T-helper 2 cell (primary cell): ENCODE data around the gene IFFO2.

Experiments
- DNase-seq, 5 experiments: peaks; one replicate each; pipeline versions ENCODE4 v3.0.0 to v3.0.0-alpha.2; 2012 to 2022
- total RNA-seq, 2 donors: gene quantifications; one replicate each; lab custom pipeline; 2026; lab: John Stamatoyannopoulos, UW

Gene IFFO2
- total RNA-seq, result 193 to 473 reads per million in 2 donors

- DNase-seq, result peak; percentile 94 to 100 (median 98)
Observed at GRCh38 chr1:18956193-18957135, at the start of gene IFFO2. IFFO2 (minus strand) TSS chr1:18956676; CDS start chr1:18956332, 344 bp downstream.

- DNase-seq, result no peak
Observed at GRCh38 chr1:19006000-19006399, 49.5 kb upstream of the IFFO2 start.

GRCh38 chr1:19003371-19004290 lies 47.2 kb upstream of the IFFO2 start:
- peak in 1 of 5 experiments; percentile 75 for DNase-seq

GRCh38 chr1:19000065-19000464 lies 43.6 kb upstream of the IFFO2 start:
- DNase-seq, result no peak

- DNase-seq, result no peak
Observed at GRCh38 chr1:18999359-18999758, 42.9 kb upstream of the IFFO2 start.

GRCh38 chr1:18998016-18998724 lies 41.7 kb upstream of the IFFO2 start:
- no peak for DNase-seq

- DNase-seq, result no peak
Observed at GRCh38 chr1:18997508-18997907, 41.0 kb upstream of the IFFO2 start.

- peak in 1 of 5 experiments; percentile 63 for DNase-seq
Observed at GRCh38 chr1:18996548-18997177, 40.2 kb upstream of the IFFO2 start.

GRCh38 chr1:18994381-18994780 lies 37.9 kb upstream of the IFFO2 start:
- no peak for DNase-seq

GRCh38 chr1:18992646-18993045 lies 36.2 kb upstream of the IFFO2 start:
- no peak for DNase-seq

GRCh38 chr1:18991585-18991984 lies 35.1 kb upstream of the IFFO2 start:
- DNase-seq, result no peak

- DNase-seq, result no peak
Observed at GRCh38 chr1:18989896-18990295, 33.4 kb upstream of the IFFO2 start.

- DNase-seq, result no peak
Observed at GRCh38 chr1:18989176-18989799, 32.8 kb upstream of the IFFO2 start.

- DNase-seq, result no peak
Observed at GRCh38 chr1:18981242-18981641, 24.8 kb upstream of the IFFO2 start.

GRCh38 chr1:18978706-18979105 lies 22.2 kb upstream of the IFFO2 start:
- DNase-seq, result no peak

GRCh38 chr1:18977428-18977827 lies 21.0 kb upstream of the IFFO2 start:
- DNase-seq, result no peak

GRCh38 chr1:18976096-18976495 lies 19.6 kb upstream of the IFFO2 start:
- DNase-seq, result no peak

GRCh38 chr1:18974606-18975005 lies 18.1 kb upstream of the IFFO2 start:
- DNase-seq, result no peak

GRCh38 chr1:18974005-18974404 lies 17.5 kb upstream of the IFFO2 start:
- no peak for DNase-seq

GRCh38 chr1:18973446-18973955 lies 17.0 kb upstream of the IFFO2 start:
- no peak for DNase-seq

- DNase-seq, result no peak
Observed at GRCh38 chr1:18972991-18973390, 16.5 kb upstream of the IFFO2 start.
